Measurements from ENCODE around the gene DNM3.

Gene DNM3

DNA sequence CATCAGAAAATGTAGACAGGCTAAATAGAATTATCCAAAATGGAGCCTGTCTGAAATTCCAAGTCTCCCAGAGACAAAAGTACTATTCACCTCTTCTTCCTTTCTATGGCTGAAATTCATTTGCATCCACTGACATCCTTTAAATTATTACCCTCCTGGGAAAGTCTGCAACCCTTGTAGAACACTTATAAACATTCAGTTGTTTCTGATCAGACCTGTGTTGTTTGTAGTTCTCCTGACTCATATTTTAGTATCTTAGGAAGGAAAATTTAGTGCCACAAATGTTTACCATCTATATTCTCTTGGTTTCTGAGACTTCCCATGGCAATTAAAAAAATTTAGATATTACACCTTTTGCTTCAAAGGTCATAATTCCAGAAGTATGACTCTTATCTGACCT, 509.6 kb downstream of the DNM3 start:
- TF ChIP-seq, protein P1, sequence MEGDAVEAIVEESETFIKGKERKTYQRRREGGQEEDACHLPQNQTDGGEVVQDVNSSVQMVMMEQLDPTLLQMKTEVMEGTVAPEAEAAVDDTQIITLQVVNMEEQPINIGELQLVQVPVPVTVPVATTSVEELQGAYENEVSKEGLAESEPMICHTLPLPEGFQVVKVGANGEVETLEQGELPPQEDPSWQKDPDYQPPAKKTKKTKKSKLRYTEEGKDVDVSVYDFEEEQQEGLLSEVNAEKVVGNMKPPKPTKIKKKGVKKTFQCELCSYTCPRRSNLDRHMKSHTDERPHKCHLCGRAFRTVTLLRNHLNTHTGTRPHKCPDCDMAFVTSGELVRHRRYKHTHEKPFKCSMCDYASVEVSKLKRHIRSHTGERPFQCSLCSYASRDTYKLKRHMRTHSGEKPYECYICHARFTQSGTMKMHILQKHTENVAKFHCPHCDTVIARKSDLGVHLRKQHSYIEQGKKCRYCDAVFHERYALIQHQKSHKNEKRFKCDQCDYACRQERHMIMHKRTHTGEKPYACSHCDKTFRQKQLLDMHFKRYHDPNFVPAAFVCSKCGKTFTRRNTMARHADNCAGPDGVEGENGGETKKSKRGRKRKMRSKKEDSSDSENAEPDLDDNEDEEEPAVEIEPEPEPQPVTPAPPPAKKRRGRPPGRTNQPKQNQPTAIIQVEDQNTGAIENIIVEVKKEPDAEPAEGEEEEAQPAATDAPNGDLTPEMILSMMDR (IDR thresholded peaks at IDR 0.05; ENCODE audit: borderline replicate concordance, control extremely low read depth, extremely low read depth, insufficient read depth, missing control alignments) = no peak
- DNase-seq (ENCODE audit: low spot score) = no peak
- in situ Hi-C loops (cut with MboI; ENCODE audit: low sequenced_read_pairs, unreplicated experiment) = no loop called here

DNA sequence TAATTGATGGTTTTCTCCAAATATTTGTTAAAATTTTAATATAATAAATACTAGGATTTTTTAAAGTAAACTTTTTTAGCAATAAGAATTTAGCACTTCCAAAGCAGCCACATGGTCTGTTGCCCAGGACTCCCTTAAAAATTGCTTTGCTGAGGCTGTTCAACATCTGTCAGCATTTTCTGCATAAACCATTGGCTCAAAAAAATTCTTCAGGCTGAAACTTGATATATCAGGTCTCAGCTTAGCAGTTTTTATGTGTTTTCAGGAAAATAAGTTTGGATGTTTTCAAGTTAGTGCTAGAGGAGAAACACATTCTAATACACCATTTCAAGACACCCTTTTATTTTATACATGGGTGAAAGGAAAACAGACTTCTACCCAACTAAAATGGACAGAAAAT, 510.0 kb downstream of the DNM3 start:
- in situ Hi-C loops (cut with MboI; ENCODE audit: low sequenced_read_pairs, unreplicated experiment) = no loop called here
- TF ChIP-seq, protein P1 (IDR thresholded peaks at IDR 0.05; ENCODE audit: borderline replicate concordance, control extremely low read depth, extremely low read depth, insufficient read depth, missing control alignments) = no peak
- DNase-seq (ENCODE audit: low spot score) = no peak

DNA sequence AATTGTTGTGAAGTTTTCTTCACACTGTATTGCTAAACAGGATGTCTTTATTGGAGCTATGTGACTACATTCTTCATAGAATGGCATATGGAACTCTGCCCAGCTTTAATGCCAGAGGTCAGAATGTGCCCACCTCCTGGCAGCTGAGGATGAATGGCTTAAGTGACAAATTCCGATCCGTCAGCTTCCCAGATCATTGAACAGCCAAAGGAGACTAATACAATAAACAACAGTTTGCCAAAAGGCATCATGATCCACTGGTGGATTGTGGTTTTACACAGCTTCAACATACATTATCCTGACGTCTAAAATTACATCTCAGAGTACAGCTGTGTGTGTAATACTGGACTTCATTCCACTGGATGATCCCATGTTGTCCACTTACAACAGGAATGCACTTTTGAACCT, 510.5 kb downstream of the DNM3 start:
- TF ChIP-seq, protein P1 (IDR thresholded peaks at IDR 0.05; ENCODE audit: borderline replicate concordance, control extremely low read depth, extremely low read depth, insufficient read depth, missing control alignments) = no peak
- in situ Hi-C loops (cut with MboI; ENCODE audit: low sequenced_read_pairs, unreplicated experiment) = no loop called here
- DNase-seq (ENCODE audit: low spot score) = no peak

DNA sequence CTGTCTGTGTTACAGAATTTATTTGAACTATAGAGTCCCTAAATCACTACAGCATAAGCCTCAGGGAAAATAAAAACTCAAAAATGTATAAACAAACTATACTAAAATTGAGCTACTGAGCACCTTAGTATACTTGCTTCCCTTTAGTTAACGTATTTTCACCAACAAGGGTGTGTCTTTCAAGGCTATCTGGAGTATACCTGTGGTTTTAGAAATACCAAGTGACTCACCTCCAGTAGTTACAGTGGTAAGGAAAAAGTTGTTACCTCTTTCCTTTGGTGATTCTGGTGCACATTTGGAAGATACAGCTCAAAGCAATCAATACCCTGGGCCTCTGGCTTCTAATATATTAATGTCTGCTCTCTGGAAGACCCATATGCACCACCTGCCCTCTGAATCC, 511.1 kb downstream of the DNM3 start:
- DNase-seq (ENCODE audit: low spot score) = no peak
- TF ChIP-seq, protein P1 (IDR thresholded peaks at IDR 0.05; ENCODE audit: borderline replicate concordance, control extremely low read depth, extremely low read depth, insufficient read depth, missing control alignments) = no peak
- in situ Hi-C loops (cut with MboI; ENCODE audit: low sequenced_read_pairs, unreplicated experiment) = no loop called here

DNA sequence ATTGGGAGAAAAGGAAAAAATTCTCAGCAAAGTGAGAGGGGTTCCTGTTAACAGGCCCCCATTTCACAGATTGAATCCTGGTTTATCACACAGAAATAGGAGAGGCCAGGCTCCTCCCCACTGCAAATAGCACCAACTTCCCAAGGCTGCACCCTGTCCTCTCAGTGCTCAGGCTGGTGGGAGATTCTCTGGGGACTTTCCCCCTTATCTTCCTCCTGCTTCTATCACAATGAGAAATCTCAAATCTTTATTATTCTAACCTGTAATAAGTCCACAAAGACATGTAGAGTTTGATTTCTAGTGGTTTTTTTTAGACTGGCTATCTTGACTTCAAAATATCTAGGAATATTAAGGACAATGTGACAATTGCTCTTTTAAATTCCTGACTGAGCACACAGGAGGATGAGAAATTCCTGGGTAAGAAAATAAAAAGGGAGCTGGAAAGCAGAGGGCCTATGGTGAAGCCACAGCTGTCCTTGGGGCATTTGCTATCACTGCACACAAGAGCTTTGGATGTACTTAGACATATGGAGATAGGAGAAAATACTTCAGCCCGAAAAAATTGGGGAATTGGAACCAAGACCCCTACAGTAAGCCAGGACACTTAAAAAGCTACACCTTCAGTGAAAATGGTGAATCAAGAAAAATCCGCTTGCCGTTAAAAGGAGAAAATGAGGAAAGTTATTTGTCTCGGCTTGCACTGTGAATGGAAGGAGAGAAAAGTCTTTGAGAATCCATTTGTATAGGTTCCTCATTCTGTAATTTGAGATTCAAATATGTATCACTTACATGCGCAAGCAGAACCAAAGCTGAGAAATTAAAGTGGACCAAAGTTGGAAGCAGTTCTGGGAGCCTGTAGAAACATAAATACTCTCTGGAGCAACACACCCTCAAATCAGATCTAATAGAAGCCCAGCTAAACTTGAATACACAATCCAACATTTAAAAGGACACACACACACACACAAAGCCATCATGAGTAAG, 513.3 kb downstream of the DNM3 start:
- no peak for DNase-seq (ENCODE audit: low spot score)
- TF ChIP-seq, protein P1 (IDR thresholded peaks at IDR 0.05; ENCODE audit: borderline replicate concordance, control extremely low read depth, extremely low read depth, insufficient read depth, missing control alignments) = no peak
- in situ Hi-C loops (cut with MboI; ENCODE audit: low sequenced_read_pairs, unreplicated experiment) = no loop called here

DNA sequence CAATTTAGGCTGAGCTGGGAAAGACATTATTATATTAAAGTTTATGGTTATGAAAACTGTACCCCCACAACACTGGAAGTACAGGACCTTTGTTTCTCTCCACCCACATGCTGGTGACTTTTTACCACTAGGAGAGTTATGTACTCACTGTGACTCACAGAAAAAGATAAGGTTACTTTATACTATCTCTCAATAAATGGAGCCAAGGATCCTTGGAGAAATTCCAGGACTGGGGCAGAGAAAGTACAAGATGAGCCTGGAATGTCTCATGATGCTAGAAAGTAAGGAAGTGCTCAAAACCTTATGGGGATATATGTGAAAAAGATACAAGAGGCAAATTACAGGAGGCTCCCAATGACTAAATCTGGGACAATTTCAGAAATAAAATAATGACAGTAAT, 515.3 kb downstream of the DNM3 start:
- DNase-seq (ENCODE audit: low spot score) = no peak
- in situ Hi-C loops (cut with MboI; ENCODE audit: low sequenced_read_pairs, unreplicated experiment) = no loop called here
- TF ChIP-seq, protein P1 (IDR thresholded peaks at IDR 0.05; ENCODE audit: borderline replicate concordance, control extremely low read depth, extremely low read depth, insufficient read depth, missing control alignments) = no peak

Data from GM13976 (cell line).